ENCODE results near the gene ATP6V1B1. TPM values are rescaled to one million over a fixed set of nuclear protein-coding genes. Genes with fewer than 3 reads are reported as not detected.

ATP6V1B1 gene
- total and polyA plus RNA-seq, 4 donors: not detected

DNA sequence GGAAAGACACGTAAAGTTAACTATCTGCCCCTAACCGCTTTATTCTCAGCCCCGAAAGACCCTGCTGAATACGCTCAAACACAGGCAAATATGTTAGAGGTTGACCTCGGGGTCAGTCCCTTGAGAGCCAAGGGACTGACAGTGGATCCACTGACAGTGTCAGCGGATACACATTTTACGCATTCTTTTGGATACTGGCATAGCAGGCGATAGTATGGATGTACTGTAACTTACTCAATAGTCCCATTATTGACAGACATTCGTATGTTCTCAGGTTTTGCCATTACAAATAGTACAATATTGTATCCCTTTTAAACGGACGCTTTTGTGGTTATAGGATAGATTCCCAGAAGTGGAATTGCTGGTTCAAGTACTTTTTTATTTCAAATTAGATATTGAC, 13.4 kb downstream of the ATP6V1B1 start:
- TF ChIP-seq HNF4A (conservative IDR thresholded peaks at IDR 0.05): no peak
- no peak for TF ChIP-seq TAF1 (conservative IDR thresholded peaks at IDR 0.05)
- 74% methylated on average over 11 of the region's 11 CpGs for WGBS
- Histone ChIP-seq H3K4me1 (ENCODE audit: control insufficient read depth in 4 of 4, insufficient read depth in 4 of 4, low read length in 3 of 4) (peaks cover 2 to 9% (median 3%) of the 10 kb centered on the region in 4 donors), H3K27me3 (ENCODE audit: control insufficient read depth in 4 of 4, insufficient read depth in 4 of 4, low read length in 3 of 4) (peaks cover 0 to 6% (median 0%) of the 10 kb centered on the region in 4 donors), H3K36me3 (ENCODE audit: control insufficient read depth in 4 of 4, insufficient read depth in 3 of 4, low read depth in 1 of 4, low read length in 3 of 4) (no peaks in the 10 kb centered on the region), H3K4me3 (ENCODE audit: low read depth in 1 of 3, low read length in 3 of 3) (no peak overlapping the region), H3K9ac (ENCODE audit: low read depth in 1 of 2, low read length in 2 of 2) (no peak overlapping the region), H3K27ac (ENCODE audit: low read depth in 1 of 2, low read length in 2 of 2) (no peak overlapping the region), H3K9me3 (ENCODE audit: control insufficient read depth in 4 of 4, low read length in 3 of 4) (no peaks in the 10 kb centered on the region)
- no peak for DNase-seq (ENCODE audit: low spot score)

DNA sequence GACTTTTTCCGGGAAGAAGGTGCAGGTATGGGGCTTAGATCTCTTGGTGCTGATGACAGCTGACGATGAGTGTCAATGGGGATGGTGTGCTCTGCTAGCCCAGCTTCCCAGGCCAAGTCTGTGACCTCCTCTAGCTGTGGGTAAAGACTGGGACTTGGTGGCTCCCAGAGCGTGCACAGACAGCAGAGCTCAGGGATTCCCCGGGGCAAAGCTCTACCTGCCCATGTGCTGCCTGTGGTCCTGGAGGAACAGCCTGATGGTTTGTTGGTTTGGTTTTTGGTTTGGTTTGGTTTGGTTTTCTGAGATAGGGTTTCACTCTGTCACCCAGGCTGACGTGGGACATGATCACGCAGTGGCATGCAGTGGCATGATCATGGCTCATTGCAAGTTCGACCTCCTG, 19.2 kb downstream of the ATP6V1B1 start:
- DNase-seq (ENCODE audit: low spot score): no peak
- TF ChIP-seq, protein P1, sequence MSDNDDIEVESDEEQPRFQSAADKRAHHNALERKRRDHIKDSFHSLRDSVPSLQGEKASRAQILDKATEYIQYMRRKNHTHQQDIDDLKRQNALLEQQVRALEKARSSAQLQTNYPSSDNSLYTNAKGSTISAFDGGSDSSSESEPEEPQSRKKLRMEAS (IDR thresholded peaks at IDR 0.05): no peak
- TF ChIP-seq, protein P2, sequence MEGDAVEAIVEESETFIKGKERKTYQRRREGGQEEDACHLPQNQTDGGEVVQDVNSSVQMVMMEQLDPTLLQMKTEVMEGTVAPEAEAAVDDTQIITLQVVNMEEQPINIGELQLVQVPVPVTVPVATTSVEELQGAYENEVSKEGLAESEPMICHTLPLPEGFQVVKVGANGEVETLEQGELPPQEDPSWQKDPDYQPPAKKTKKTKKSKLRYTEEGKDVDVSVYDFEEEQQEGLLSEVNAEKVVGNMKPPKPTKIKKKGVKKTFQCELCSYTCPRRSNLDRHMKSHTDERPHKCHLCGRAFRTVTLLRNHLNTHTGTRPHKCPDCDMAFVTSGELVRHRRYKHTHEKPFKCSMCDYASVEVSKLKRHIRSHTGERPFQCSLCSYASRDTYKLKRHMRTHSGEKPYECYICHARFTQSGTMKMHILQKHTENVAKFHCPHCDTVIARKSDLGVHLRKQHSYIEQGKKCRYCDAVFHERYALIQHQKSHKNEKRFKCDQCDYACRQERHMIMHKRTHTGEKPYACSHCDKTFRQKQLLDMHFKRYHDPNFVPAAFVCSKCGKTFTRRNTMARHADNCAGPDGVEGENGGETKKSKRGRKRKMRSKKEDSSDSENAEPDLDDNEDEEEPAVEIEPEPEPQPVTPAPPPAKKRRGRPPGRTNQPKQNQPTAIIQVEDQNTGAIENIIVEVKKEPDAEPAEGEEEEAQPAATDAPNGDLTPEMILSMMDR (IDR thresholded peaks at IDR 0.05; ENCODE audit: low read depth, low read length, missing input control): no peak
- TF ChIP-seq RXRA (IDR thresholded peaks at IDR 0.05) (no peak), YY1 (IDR thresholded peaks at IDR 0.05) (no peak), HNF4A (conservative IDR thresholded peaks at IDR 0.05) (no peak), SP1 (IDR thresholded peaks at IDR 0.05) (no peak), TAF1 (conservative IDR thresholded peaks at IDR 0.05) (no peak), RAD21 (IDR thresholded peaks at IDR 0.05) (no peak), HNF4G (IDR thresholded peaks at IDR 0.05) (no peak), FOXA2 (IDR thresholded peaks at IDR 0.05) (no peak), EGR1 (IDR thresholded peaks at IDR 0.05; ENCODE audit: low read depth in 2 of 2) (no peak)
- TF ChIP-seq, protein P3, sequence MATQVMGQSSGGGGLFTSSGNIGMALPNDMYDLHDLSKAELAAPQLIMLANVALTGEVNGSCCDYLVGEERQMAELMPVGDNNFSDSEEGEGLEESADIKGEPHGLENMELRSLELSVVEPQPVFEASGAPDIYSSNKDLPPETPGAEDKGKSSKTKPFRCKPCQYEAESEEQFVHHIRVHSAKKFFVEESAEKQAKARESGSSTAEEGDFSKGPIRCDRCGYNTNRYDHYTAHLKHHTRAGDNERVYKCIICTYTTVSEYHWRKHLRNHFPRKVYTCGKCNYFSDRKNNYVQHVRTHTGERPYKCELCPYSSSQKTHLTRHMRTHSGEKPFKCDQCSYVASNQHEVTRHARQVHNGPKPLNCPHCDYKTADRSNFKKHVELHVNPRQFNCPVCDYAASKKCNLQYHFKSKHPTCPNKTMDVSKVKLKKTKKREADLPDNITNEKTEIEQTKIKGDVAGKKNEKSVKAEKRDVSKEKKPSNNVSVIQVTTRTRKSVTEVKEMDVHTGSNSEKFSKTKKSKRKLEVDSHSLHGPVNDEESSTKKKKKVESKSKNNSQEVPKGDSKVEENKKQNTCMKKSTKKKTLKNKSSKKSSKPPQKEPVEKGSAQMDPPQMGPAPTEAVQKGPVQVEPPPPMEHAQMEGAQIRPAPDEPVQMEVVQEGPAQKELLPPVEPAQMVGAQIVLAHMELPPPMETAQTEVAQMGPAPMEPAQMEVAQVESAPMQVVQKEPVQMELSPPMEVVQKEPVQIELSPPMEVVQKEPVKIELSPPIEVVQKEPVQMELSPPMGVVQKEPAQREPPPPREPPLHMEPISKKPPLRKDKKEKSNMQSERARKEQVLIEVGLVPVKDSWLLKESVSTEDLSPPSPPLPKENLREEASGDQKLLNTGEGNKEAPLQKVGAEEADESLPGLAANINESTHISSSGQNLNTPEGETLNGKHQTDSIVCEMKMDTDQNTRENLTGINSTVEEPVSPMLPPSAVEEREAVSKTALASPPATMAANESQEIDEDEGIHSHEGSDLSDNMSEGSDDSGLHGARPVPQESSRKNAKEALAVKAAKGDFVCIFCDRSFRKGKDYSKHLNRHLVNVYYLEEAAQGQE (IDR thresholded peaks at IDR 0.05): no peak
- TF ChIP-seq, protein P4, sequence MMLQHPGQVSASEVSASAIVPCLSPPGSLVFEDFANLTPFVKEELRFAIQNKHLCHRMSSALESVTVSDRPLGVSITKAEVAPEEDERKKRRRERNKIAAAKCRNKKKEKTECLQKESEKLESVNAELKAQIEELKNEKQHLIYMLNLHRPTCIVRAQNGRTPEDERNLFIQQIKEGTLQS (IDR thresholded peaks at IDR 0.05): no peak
- TF ChIP-seq, protein P5, sequence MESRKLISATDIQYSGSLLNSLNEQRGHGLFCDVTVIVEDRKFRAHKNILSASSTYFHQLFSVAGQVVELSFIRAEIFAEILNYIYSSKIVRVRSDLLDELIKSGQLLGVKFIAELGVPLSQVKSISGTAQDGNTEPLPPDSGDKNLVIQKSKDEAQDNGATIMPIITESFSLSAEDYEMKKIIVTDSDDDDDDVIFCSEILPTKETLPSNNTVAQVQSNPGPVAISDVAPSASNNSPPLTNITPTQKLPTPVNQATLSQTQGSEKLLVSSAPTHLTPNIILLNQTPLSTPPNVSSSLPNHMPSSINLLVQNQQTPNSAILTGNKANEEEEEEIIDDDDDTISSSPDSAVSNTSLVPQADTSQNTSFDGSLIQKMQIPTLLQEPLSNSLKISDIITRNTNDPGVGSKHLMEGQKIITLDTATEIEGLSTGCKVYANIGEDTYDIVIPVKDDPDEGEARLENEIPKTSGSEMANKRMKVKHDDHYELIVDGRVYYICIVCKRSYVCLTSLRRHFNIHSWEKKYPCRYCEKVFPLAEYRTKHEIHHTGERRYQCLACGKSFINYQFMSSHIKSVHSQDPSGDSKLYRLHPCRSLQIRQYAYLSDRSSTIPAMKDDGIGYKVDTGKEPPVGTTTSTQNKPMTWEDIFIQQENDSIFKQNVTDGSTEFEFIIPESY (IDR thresholded peaks at IDR 0.05): no peak
- Histone ChIP-seq H3K27ac (ENCODE audit: low read depth in 1 of 2, low read length in 2 of 2) (no peak overlapping the region), H3K9me3 (ENCODE audit: control insufficient read depth in 4 of 4, low read length in 3 of 4) (no peaks in the 10 kb centered on the region), H3K27me3 (ENCODE audit: control insufficient read depth in 4 of 4, insufficient read depth in 4 of 4, low read length in 3 of 4) (peaks cover 0 to 3% (median 0%) of the 10 kb centered on the region in 4 donors), H3K9ac (ENCODE audit: low read depth in 1 of 2, low read length in 2 of 2) (no peak overlapping the region), H3K4me1 (ENCODE audit: control insufficient read depth in 4 of 4, insufficient read depth in 4 of 4, low read length in 3 of 4) (peaks cover 0 to 7% (median 0%) of the 10 kb centered on the region in 4 donors), H3K4me3 (ENCODE audit: low read depth in 1 of 3, low read length in 3 of 3) (no peak overlapping the region), H3K36me3 (ENCODE audit: control insufficient read depth in 4 of 4, insufficient read depth in 3 of 4, low read depth in 1 of 4, low read length in 3 of 4) (no peaks in the 10 kb centered on the region)
- WGBS: 80% methylated on average over 7 of the region's 7 CpGs

All from liver (tissue), 9 donors.